ENCODE results near the gene SLC27A2. TPM values are rescaled to one million over a fixed set of nuclear protein-coding genes. Genes with fewer than 3 reads are reported as not detected.

The SLC27A2 gene
- total and polyA plus RNA-seq, 10 of the 15 experiments (the other 5 are each of a cell fraction or from before 2014, with no cell fraction given), result 0.22 to 1.2 (median 0.69) TPM; not detected in 1

- Histone ChIP-seq H3K79me2 (ENCODE audit: control insufficient read depth, insufficient read depth, low read length) (no peaks in the 10 kb centered on the region), H3K9me3 (replicated peaks; ENCODE audit: control insufficient read depth, insufficient read depth, low read length) (no peaks in the 10 kb centered on the region), H3K9ac (ENCODE audit: control insufficient read depth, insufficient read depth, low read length) (no peak overlapping the region), H3K4me1 (ENCODE audit: control insufficient read depth, insufficient read depth, low read length) (peaks cover 8% of the 10 kb centered on the region), H3K27me3 (replicated peaks in 1 of 2; ENCODE audit: control insufficient read depth in 2 of 2, insufficient read depth in 2 of 2, low read length in 1 of 2) (no peaks in the 10 kb centered on the region; a peak in 1 of 4 replicates), H4K20me1 (ENCODE audit: control insufficient read depth, insufficient read depth) (no peaks in the 10 kb centered on the region), H3K4me2 (ENCODE audit: control insufficient read depth, insufficient read depth) (no peak overlapping the region), H3K4me3 (no peak overlapping the region), H3K36me3 (ENCODE audit: control insufficient read depth in 2 of 2, insufficient read depth in 2 of 2, low read length in 1 of 2) (no peaks in the 10 kb centered on the region), H3K27ac (ENCODE audit: control insufficient read depth, insufficient read depth) (no peak overlapping the region), H2AFZ (ENCODE audit: control insufficient read depth, low read depth, low read length) (no peak overlapping the region; the same call in 1 of the 2 replicates)
- in situ Hi-C loops (cut with MboI), result no loop called here
- POLR2A ChIA-PET, result interaction anchor here (0.5 kb wide), 1 partner anchor 1923 kb away, joined by 5 read pairs; no protein-coding TSS in a partner anchor
- no peak for ATAC-seq
- SMC1A ChIA-PET (ENCODE audit: uncharacterized antibody, unreplicated experiment), result interaction anchor here (0.8 to 1.7 kb wide), 3 partner anchors 9 to 221 kb away, joined by 3 to 7 read pairs (median 3); no protein-coding TSS in a partner anchor
- intact Hi-C loops (cut with micrococcal nuclease; ENCODE audit: unreplicated experiment), result no loop called here
- no peak for TF ChIP-seq NBN (IDR thresholded peaks at IDR 0.05)
- TF ChIP-seq RAD51 (IDR thresholded peaks at IDR 0.05), result peak; percentile 83
- no peak for FAIRE-seq
- 38% methylated on average over 4 of the region's 4 CpGs for WGBS (ENCODE audit: insufficient coverage, insufficient replicate concordance, low lambda C conversion rate, missing lambda C conversion rate)
- CTCF ChIA-PET, result interaction anchor here (1.0 kb wide), 2 partner anchors 9 to 104 kb away, joined by 3 read pairs; no protein-coding TSS in a partner anchor
- no TSS peak for BruUV-seq (replicated peaks)
- RAD21 ChIA-PET (ENCODE audit: unreplicated experiment), result no interaction called here
- DNase-seq (ENCODE audit: low read depth, low spot score), result no peak
Measured at GRCh38 chr15:50248994-50249582, 67.1 kb downstream of the SLC27A2 start.

GRCh38 chr15:50249704-50250103, 67.7 kb downstream of the SLC27A2 start:
- Histone ChIP-seq H3K4me3 (no peak overlapping the region), H3K9ac (ENCODE audit: control insufficient read depth, insufficient read depth, low read length) (no peak overlapping the region), H3K27me3 (replicated peaks in 1 of 2; ENCODE audit: control insufficient read depth in 2 of 2, insufficient read depth in 2 of 2, low read length in 1 of 2) (no peaks in the 10 kb centered on the region; a peak in 1 of 4 replicates), H2AFZ (ENCODE audit: control insufficient read depth, low read depth, low read length) (no peak overlapping the region), H3K9me3 (replicated peaks; ENCODE audit: control insufficient read depth, insufficient read depth, low read length) (no peaks in the 10 kb centered on the region), H3K27ac (ENCODE audit: control insufficient read depth, insufficient read depth) (no peak overlapping the region), H3K79me2 (ENCODE audit: control insufficient read depth, insufficient read depth, low read length) (no peaks in the 10 kb centered on the region), H4K20me1 (ENCODE audit: control insufficient read depth, insufficient read depth) (no peaks in the 10 kb centered on the region), H3K4me1 (ENCODE audit: control insufficient read depth, insufficient read depth, low read length) (peaks cover 8% of the 10 kb centered on the region), H3K4me2 (ENCODE audit: control insufficient read depth, insufficient read depth) (no peak overlapping the region), H3K36me3 (ENCODE audit: control insufficient read depth in 2 of 2, insufficient read depth in 2 of 2, low read length in 1 of 2) (no peaks in the 10 kb centered on the region)
- 61% methylated on average over 2 of the region's 2 CpGs for WGBS (ENCODE audit: insufficient coverage, insufficient replicate concordance, low lambda C conversion rate, missing lambda C conversion rate)
- ChIA-PET SMC1A (ENCODE audit: uncharacterized antibody, unreplicated experiment) (interaction anchor here (1.7 kb wide), 2 partner anchors 10 to 63 kb away, joined by 3 to 7 read pairs; no protein-coding TSS in a partner anchor), CTCF (no interaction called here), RAD21 (ENCODE audit: unreplicated experiment) (no interaction called here), POLR2A (no interaction called here)
- no peak for DNase-seq (ENCODE audit: low read depth, low spot score)
- intact Hi-C loops (cut with micrococcal nuclease; ENCODE audit: unreplicated experiment), result no loop called here
- BruUV-seq (replicated peaks), result no TSS peak
- no peak for FAIRE-seq
- TF ChIP-seq MYB (IDR thresholded peaks at IDR 0.05; ENCODE audit: borderline replicate concordance, low read depth, low read length), result no peak
- ATAC-seq, result no peak
- in situ Hi-C loops (cut with MboI), result no loop called here

Data from GM12878 (cell line).